T-helper 2 cell (primary cell): ENCODE data around the gene LMTK3.
A peak's percentile ranks its signal among the peaks of the same experiment; 100 is the strongest.

Source experiments
- DNase-seq, 5 experiments: peaks; one replicate each; pipeline versions ENCODE4 v3.0.0 to v3.0.0-alpha.2; 2012 to 2022
- total RNA-seq, 2 donors: gene quantifications; one replicate each; lab custom pipeline; 2026; lab: John Stamatoyannopoulos, UW

The LMTK3 gene
- total RNA-seq = 10.9 to 16.2 reads per million in 2 donors

DNA sequence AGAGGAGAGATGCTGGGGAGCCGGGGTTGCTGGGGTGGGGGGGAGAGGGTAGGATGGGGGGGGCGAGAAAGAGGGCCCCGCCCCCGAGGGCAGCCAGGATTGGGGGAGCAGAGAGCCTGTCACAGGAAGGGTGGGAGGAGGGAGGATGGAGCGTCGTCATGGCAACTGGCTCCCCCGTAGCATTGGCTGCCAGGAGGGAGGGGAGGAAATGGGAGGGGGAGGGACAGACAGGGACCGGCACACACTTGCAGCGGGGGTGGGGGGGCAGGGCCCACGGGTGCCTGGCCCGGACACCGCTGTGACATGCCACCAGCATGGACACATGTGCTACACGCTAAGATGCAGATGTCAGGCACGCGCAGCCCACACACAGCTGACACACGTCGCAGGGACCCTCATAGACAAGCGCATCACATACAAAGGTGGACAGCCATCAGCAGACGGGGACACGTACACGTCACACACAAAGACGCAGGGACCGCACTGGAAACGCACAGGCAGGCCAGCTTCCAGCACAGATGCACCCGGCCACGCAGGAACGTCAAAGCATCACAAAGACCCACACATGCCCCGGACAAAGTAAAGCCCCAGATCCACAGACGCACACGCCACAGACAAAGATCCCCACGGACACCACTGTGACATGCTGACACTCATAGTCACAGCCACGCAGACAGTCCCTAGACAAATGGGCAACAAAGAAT, at the start of gene LMTK3:
LMTK3 (minus strand) TSS at position 36 of the 704 bp plus-strand sequence. CDS start 259 bp downstream, outside the sequence.
- peak; percentile 49 to 95 (median 78) for DNase-seq

- DNase-seq = no peak
These were observed 49.8 kb upstream of the LMTK3 start for GRCh38 chr19:48561412-48561811.

GRCh38 chr19:48560095-48560530, 48.5 kb upstream of the LMTK3 start:
- DNase-seq = no peak

GRCh38 chr19:48558018-48558684, 46.5 kb upstream of the LMTK3 start:
- DNase-seq = no peak

- no peak for DNase-seq
These were observed 45.2 kb upstream of the LMTK3 start for GRCh38 chr19:48556825-48557224.

GRCh38 chr19:48556163-48556562, 44.5 kb upstream of the LMTK3 start:
- DNase-seq = no peak

- DNase-seq = no peak
These were observed 42.9 kb upstream of the LMTK3 start for GRCh38 chr19:48554385-48555091.

DNA sequence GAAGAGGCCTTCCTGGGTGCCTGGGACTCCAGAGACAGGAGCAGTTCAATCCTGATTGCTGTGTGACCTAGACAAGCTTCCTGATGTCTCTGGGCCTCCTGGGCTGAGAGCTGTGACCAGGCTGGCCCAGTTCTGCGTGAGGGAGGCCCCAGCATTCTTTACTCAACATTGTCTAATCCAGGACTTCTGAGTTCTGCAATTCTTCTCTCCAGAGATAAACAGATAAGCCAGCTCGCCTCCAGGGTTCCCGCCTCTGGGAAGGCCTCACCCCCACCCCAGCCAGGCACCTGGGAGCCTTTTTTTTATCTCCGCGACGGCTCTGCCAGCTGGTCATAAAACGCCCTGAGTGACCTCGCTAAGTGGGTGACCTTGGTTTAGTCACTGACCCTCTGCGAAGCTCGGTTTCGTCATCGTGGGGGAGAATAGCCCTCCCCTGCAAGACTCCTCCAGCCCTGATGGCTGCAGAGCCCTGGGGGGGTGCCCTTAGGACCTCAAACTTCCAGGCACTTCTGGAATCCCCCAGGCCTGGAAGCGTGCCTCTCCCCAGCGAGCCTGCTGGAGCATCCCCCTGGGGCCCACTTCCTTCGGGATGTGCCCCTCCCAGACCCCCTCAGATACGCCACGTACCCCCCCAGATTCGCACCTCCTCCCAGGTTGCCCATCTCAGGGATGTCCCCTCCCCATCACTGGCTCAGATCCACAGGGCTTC, 42.2 kb upstream of the LMTK3 start:
- DNase-seq = no peak

DNA sequence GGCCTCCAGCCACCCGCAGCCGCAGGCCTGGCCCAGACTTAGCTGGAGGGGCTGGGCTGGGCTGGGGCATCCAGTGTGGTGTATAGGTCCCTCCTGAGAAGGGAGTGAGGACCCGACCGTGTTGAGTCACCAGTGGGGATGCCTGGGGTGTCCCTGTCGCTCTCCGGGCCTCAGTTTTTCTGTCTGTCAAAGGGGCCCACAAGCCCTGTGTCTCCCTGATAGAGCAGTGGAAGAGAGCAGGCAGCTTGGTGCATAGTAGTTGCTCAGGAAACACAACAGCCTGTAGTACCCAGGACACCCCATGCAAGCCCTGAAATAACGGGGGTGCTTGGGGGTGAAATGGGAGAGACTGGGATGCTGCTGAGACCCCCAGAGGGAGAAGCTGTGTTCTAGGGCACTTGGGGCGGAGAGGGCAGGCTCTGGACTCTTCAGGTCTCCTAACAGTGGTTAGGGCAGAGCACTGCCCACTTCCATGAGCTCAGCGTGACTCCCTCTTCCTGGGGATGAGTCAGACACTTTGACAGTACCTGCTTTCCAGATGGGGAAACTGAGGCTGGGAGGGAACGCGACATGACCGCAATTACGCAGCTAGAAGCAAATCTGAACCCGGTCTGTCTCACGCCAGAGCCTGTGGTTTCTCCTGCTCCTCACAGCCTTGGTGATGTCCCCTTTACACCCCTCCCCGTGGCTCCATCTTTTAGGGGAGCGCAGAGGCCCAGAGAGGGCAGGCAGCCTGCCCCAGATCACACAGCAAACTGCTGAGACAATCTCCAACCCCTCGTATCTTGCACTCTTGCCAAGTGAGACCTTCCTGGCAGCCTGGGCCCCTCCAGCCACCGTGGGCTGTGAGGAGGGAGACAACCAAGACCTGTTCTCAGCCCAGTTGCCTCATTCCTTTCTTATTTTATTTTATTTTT, 41.0 kb upstream of the LMTK3 start:
- no peak for DNase-seq

DNA sequence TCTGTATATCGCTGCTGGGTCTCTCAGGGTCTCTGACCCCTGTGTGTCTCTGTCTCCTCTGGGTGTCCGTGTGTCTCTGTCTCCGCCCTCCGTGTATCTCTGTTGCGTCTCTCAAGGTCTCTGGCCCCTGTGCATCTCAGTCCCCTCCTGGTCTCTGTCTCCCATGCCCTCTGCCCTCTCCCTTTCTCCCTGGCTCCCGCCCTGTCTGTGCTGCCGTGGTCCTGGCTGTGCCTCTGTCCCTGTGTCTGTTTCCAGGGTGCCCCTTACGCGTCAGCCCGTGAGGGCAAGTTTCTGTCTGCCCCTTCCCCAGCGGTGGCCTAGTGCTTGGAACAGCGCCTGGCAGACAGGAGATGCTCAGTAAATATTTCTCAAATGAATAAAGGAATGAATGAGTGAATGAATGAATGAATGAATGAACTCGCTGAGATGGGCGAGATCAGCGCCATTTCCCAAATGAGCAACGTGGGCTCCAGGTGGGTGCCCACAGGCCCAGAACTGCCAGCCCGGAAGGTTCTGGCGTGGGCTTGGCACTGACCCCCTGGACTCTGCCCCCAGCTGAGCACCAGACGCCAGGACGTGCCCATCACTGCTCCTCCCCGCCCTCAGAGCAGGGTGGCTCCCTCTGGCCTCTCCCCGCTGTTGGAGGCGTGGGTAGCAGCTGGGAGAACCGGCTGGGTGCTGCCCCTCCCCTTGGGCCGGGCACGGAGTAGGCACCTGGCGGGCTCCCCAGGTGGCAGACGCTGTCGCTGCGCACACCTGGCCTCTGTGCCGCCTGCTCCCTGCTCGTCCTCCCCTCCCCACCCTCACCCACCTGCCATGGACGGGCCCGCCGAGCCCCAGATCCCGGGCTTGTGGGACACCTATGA, 40.0 kb upstream of the LMTK3 start, which contains the start of gene SULT2B1:
SULT2B1 (plus strand) TSS at position 736 of the 866 bp plus-strand sequence; CDS start at position 817, 81 bp downstream.
- DNase-seq = no peak

GRCh38 chr19:48549380-48549779, 37.7 kb upstream of the LMTK3 start:
- no peak for DNase-seq

- no peak for DNase-seq
These were observed 36.7 kb upstream of the LMTK3 start for GRCh38 chr19:48548253-48548911.

DNA sequence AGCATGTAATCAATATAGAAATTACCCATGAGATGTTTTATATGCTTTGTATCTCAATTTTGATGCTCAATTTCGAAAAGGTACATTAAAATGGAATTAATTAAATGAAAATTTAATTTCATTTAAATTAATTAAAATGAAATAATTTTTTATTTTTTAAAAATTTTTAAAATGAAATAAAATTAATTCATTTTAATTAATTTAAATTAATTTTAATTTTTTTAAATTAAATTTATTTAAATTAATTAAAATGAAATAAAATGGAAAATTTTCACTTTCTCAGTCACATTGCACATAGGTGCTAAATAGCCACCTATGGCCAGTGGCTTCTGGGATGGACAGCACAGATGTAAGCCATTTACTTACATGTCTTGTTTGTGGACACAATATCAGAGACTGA, 36.1 kb upstream of the LMTK3 start:
- no peak for DNase-seq

DNA sequence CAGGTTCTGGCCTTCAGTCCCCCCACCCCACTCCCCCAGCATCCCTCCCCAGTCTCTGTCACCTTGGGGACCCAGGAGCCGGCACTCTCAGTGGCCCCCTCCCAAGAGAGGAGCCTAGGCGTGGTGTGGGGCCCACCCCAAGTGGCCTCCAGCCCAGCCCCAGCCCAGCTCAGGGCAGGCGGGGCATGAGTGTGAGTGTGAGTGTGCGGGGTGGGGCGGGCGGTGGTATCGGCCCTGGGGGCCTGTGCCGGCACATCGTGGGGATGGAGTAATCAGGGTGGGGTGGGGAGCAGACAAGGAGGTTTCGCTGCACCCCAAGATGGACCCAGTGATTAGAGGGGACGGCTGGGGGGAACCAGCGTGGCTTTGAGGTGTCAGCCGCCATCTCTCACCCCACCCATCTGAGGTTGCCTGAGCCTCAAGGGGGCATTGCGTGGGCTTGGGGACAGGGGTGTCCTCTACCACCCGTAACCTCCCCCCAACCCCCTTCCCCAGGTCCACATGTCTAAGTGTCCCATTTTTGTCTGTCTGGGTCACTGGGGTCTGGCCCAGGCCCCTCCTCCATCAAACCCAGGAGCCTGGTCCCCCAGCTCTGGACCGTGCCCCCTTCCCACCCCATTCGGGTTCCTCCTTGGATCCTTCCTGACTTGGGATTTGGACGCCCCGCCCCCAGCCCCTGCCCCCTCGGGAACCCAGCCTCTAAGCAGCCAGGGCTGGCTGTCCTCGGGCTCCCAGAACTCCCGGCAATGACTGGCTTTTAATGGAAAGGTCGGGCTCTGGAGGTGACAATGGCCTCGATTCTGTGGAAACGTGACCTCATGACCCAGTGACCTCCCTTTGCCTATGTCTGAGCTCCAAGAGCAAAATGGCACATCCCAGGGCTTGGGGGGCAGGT, 33.5 kb upstream of the LMTK3 start:
- no peak for DNase-seq

GRCh38 chr19:48543121-48543710, 31.6 kb upstream of the LMTK3 start:
- DNase-seq = no peak

DNA sequence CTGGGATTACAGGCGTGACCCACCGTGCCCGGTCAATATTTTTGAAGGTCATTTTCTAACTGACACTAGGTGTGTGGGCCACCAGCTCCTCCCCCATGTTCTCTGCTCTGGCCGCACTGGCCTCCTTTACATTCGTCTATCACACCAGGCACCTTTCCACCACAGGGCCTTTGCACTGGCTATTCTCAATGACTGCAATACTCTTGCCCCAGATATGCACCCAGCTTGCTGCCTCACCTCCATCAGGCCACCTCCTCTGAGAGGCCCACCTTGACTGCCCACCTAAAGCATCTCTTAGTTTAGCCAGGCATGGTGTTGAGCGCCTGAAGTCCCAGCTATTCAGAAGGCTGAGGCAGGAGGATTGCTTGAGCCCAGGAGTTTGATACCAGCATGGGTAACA, 30.2 kb upstream of the LMTK3 start:
- no peak for DNase-seq

- DNase-seq = no peak
These were observed 28.5 kb upstream of the LMTK3 start for GRCh38 chr19:48540110-48540509.

GRCh38 chr19:48539503-48540096, 28.0 kb upstream of the LMTK3 start:
- no peak for DNase-seq
